GM23248 (cell line): ENCODE data around the gene MARCHF3. TPM values are rescaled to one million over a fixed set of nuclear protein-coding genes. Genes with fewer than 3 reads are reported as not detected.

Experiments
- DNase-seq: peaks from one replicate; pipeline ENCODE4 v3.0.0-alpha.2; 2015
- H2AFZ ChIP-seq: fragments of 200-600 bp; sonication (generic); 2 replicates; pipeline ENCODE4 v1.6.1; 2016; ENCODE audit warnings: antibody characterized with exemption
- H3F3A ChIP-seq: fragments of 200-600 bp; sonication (generic); 2 replicates; pipeline ENCODE4 v1.6.1; 2016; ENCODE audit warnings: mild to moderate bottlenecking, antibody characterized with exemption, mixed run types; ENCODE audit not compliant: insufficient read depth
- H3K27ac ChIP-seq: fragments of 200-600 bp; sonication (generic); 2 replicates; pipeline ENCODE4 v1.5.1; 2016; ENCODE audit warnings: mild to moderate bottlenecking
- H3K27me3 ChIP-seq: fragments of 200-600 bp; sonication (generic); replicated peaks from 2 replicates; pipeline ENCODE4 v1.6.1; 2016; ENCODE audit warnings: mild to moderate bottlenecking; ENCODE audit not compliant: insufficient read depth
- H3K36me3 ChIP-seq: fragments of 200-600 bp; sonication (generic); 2 replicates; pipeline ENCODE4 v1.6.1; 2016; ENCODE audit warnings: low read depth, mild to moderate bottlenecking
- H3K4me1 ChIP-seq: fragments of 200-600 bp; sonication (generic); 2 replicates; pipeline ENCODE4 v1.6.1; 2016; ENCODE audit warnings: mild to moderate bottlenecking; ENCODE audit not compliant: insufficient read depth
- H3K4me2 ChIP-seq: fragments of 200-600 bp; sonication (generic); one replicate; pipeline ENCODE4 v1.6.1; 2016; ENCODE audit warnings: mild to moderate bottlenecking; ENCODE audit not compliant: unreplicated experiment
- H3K4me3 ChIP-seq: fragments of 200-600 bp; sonication (generic); 2 replicates; pipeline ENCODE4 v1.5.1; 2016; ENCODE audit warnings: mild to moderate bottlenecking
- H3K79me2 ChIP-seq: fragments of 200-600 bp; sonication (generic); 2 replicates; pipeline ENCODE4 v1.6.1; 2016; ENCODE audit warnings: mild to moderate bottlenecking; ENCODE audit not compliant: insufficient read depth
- H3K9ac ChIP-seq: fragments of 200-600 bp; sonication (generic); 2 replicates; pipeline ENCODE4 v1.6.1; 2016; ENCODE audit warnings: mild to moderate bottlenecking
- H3K9me2 ChIP-seq: fragments of 200-600 bp; sonication (generic); 2 replicates; pipeline ENCODE4 v1.6.1; 2016; ENCODE audit warnings: mixed run types, mild to moderate bottlenecking, moderate library complexity; ENCODE audit not compliant: insufficient read depth
- H3K9me3 ChIP-seq: fragments of 200-600 bp; sonication (generic); one replicate; pipeline ENCODE4 v1.6.1; 2017; ENCODE audit warnings: low read depth
- H4K20me1 ChIP-seq: fragments of 200-600 bp; sonication (generic); 2 replicates; pipeline ENCODE4 v1.6.0; 2016; ENCODE audit not compliant: insufficient read depth
- EZH2 ChIP-seq: fragments of 200-600 bp; sonication (generic); IDR thresholded peaks from 2 replicates; pipeline ENCODE4 v1.6.1; 2018; ENCODE audit warnings: antibody characterized with exemption, mild to moderate bottlenecking; ENCODE audit not compliant: insufficient read depth, poor library complexity, severe bottlenecking
- EZH2phosphoT487 ChIP-seq: fragments of 200-600 bp; sonication (generic); IDR thresholded peaks from 2 replicates; pipeline ENCODE4 v1.6.1; 2018; ENCODE audit warnings: antibody characterized with exemption, moderate library complexity, mild to moderate bottlenecking, low read depth; ENCODE audit not compliant: insufficient read depth
- WGBS, 2 experiments: methylation state at CpG; one replicate each; pipeline ENCODE4 v1.1.6; 2015 to 2017; ENCODE audit warnings: low lambda C conversion rate in 2 of 2, low coverage in 1 of 2; ENCODE audit errors: missing lambda C conversion rate in 2 of 2; 5-methylcytosine and 5-hydroxymethylcytosine counted together
- in situ Hi-C: fragments of 300-500 bp; cut with MboI; formaldehyde crosslinking; loops from 2 replicates; pipeline ENCODE4 v1.15.0; 2020
- polyA plus RNA-seq: library from polyadenylated mRNA; unstranded; fragments of >200 nt; fragmentation: Nextera tagmentation; extraction: Ambion mirVana; gene quantifications from 2 replicates; pipeline ENCODE4 v1.2.1, GENCODE V29; 2016
- total RNA-seq: library from RNA; depleted of rRNA; stranded (reverse); fragments of >200 nt; shearing (Covaris generic); gene quantifications from 2 replicates; pipeline ENCODE4 v1.2.3, GENCODE V29; 2014

MARCHF3 gene
- total and polyA plus RNA-seq, 2 experiments from 2014 or later, result 3.8 to 5.8 TPM

DNA sequence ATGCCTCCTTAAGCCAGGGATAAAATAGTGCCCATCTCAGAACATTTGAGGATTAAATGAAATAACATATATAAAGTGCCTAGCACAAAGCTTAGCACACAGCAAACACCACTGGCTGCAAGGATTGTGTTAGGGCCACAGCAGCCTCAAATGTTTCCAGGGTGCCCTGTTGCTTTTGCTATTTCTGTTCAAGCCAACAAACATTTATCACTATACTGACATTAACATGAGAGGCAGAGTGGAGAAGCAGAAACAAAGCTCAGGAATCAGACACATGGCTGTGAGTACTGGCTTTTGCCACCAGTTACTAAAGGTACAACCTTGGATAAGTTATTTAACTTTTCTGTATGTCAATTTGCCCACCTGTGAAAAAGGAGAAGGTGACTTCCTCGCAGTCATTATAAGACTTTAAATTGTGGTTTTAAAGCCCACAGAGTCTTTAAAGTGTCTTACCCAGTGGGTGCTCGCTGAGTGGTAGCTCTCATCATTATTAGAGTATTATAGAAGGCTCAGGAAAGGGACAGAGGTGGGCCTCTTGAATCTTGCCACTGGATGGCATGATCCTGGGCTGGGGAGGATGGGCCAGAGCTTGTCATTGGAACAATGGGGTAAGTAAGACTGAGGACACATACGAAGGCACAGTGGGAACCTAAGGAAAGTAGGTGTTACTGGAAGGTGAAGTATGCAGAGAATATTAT, 98.2 kb downstream of the MARCHF3 start:
- Histone ChIP-seq H3K79me2 (no peaks in the 10 kb centered on the region), H2AFZ (no peak overlapping the region), H3K9me3 (no peaks in the 10 kb centered on the region), H3K27ac (no peak overlapping the region), H3K27me3 (no peaks in the 10 kb centered on the region), H3K36me3 (no peaks in the 10 kb centered on the region), H3K9me2 (no peaks in the 10 kb centered on the region), H3K4me2 (no peak overlapping the region), H3K4me3 (no peak overlapping the region), H4K20me1 (no peaks in the 10 kb centered on the region), H3K4me1 (no peaks in the 10 kb centered on the region), H3K9ac (no peak overlapping the region), H3F3A (no peaks in the 10 kb centered on the region)
- in situ Hi-C loops, result no loop called here
- DNase-seq, result no peak
- 92 to 95% methylated on average over 3 of the region's 3 CpGs for WGBS, 2 experiments
- TF ChIP-seq EZH2phosphoT487 (no peak), EZH2 (no peak)

DNA sequence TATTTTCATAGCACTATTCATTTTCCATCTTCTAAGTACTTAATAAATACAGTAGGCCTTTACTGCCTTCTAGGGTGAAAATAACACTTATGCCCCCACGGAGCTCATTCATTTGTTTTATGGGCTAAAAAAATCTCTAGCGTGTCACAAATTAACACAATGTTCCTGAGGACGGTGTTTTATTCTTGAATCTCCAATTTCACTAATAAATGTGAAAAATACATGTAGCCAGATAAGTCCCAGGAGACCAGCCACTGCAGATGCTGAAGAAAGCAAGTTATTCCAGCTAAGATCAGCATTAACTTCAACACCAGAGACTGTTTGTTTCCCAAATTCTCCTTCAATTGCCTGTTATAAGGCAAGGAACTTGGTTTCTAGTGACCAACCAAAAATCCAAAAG, 102.3 kb downstream of the MARCHF3 start:
- Histone ChIP-seq H3K9ac (no peak overlapping the region), H2AFZ (no peak overlapping the region), H3F3A (no peaks in the 10 kb centered on the region), H3K36me3 (no peaks in the 10 kb centered on the region), H3K27me3 (no peaks in the 10 kb centered on the region), H4K20me1 (no peaks in the 10 kb centered on the region), H3K4me3 (no peak overlapping the region), H3K4me1 (no peaks in the 10 kb centered on the region), H3K9me3 (no peaks in the 10 kb centered on the region), H3K4me2 (no peak overlapping the region), H3K27ac (no peak overlapping the region), H3K9me2 (no peaks in the 10 kb centered on the region), H3K79me2 (no peaks in the 10 kb centered on the region)
- in situ Hi-C loops, result no loop called here
- no peak for DNase-seq
- no peak for TF ChIP-seq EZH2
- no peak for TF ChIP-seq EZH2phosphoT487
- 23 to 38% methylated on average over 3 of the region's 3 CpGs for WGBS, 2 experiments

DNA sequence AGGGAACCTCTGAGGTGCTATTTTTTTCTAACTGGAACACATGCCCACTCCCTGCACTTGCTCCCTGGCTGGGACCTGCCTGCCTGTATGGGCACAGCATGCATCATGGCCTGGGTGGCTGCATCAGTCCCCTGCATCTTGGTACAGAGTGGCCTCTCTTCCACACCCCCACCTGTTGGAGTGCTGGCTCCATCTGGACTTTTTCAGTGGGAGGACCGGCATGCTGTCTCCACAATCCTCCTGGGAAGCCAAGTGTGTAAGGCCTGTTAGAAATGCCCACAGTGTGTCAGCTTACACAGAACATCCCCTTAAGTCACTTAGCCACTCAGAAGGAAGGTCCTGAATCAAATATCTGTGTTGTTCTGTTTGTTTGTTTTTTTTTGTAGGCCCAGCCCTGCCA, 102.9 kb downstream of the MARCHF3 start:
- Histone ChIP-seq H3K9ac (no peak overlapping the region), H3K9me3 (no peaks in the 10 kb centered on the region), H3K4me1 (no peaks in the 10 kb centered on the region), H3K36me3 (no peaks in the 10 kb centered on the region), H3K79me2 (no peaks in the 10 kb centered on the region), H3K9me2 (no peaks in the 10 kb centered on the region), H3K4me3 (no peak overlapping the region), H4K20me1 (no peaks in the 10 kb centered on the region), H3K27ac (no peak overlapping the region), H3F3A (no peaks in the 10 kb centered on the region), H3K4me2 (no peak overlapping the region), H2AFZ (no peak overlapping the region), H3K27me3 (no peaks in the 10 kb centered on the region)
- in situ Hi-C loops, result no loop called here
- DNase-seq, result no peak
- WGBS, 2 experiments, result 92 to 100% methylated on average over 1 of the region's 1 CpG
- TF ChIP-seq EZH2phosphoT487 (no peak), EZH2 (no peak)

DNA sequence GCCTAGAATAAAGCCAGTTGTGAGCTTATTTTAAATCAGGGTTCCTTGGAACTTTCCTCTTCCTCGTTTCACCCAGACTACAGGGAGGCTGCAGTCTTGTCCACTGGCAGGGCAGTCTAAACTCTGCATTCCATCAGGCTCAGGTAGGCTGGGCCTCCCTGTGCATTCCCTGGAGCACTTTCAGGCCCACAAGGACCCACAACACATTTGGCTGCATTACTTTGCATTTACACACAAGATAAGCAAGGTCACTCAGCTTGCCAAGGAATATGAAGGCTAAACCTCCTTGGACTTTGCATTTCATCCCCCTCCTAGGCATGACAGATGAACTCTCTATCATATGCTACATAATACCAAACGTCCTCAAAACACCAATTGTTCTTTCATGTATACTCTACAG, 104.2 kb downstream of the MARCHF3 start:
- Histone ChIP-seq H3K4me3 (no peak overlapping the region), H4K20me1 (no peaks in the 10 kb centered on the region), H3K36me3 (no peaks in the 10 kb centered on the region), H3K9me3 (no peaks in the 10 kb centered on the region), H3K4me2 (no peak overlapping the region), H3F3A (no peaks in the 10 kb centered on the region), H3K9ac (no peak overlapping the region), H3K27me3 (no peaks in the 10 kb centered on the region), H3K9me2 (no peaks in the 10 kb centered on the region), H3K4me1 (no peaks in the 10 kb centered on the region), H2AFZ (no peak overlapping the region), H3K79me2 (no peaks in the 10 kb centered on the region), H3K27ac (no peak overlapping the region)
- 68 to 78% methylated on average over 2 of the region's 2 CpGs for WGBS, 2 experiments
- no peak for TF ChIP-seq EZH2phosphoT487
- TF ChIP-seq EZH2, result no peak
- in situ Hi-C loops, result no loop called here
- no peak for DNase-seq
